Erythroblast (primary cell): Measurements from ENCODE around the gene KBTBD12.

Experiments
- GATA1 ChIP-seq: IDR thresholded peaks from 2 replicates; pipeline ENCODE4 v1.6.1; 2011; ENCODE audit warnings: low read depth, mild to moderate bottlenecking, control low read depth, low read length, moderate library complexity
- POLR2A ChIP-seq: IDR thresholded peaks from 2 replicates; pipeline ENCODE4 v1.6.1; 2011; ENCODE audit warnings: mild to moderate bottlenecking, low read length

DNA sequence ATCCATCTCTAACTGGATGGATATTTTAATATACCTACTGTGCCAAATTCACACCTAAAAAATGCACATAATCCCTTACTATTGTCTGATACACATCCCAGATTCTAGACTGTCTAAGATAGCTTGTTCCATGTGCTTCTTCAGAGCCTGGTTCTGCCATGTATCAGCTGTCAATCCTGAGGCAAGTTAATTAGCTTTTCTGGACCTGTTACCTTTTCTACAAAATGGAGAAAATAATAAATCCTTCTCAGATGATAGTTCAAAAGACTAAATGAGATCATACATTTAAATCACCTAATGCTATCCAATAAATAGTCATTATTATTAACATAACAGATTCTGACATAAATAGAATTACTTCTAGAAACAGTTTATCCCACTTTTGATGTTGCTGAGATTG is 66.1 kb downstream of the KBTBD12 start:
- no peak for TF ChIP-seq POLR2A
- no peak for TF ChIP-seq GATA1
